ENCODE results near the gene NPAS3.

The NPAS3 gene

DNA sequence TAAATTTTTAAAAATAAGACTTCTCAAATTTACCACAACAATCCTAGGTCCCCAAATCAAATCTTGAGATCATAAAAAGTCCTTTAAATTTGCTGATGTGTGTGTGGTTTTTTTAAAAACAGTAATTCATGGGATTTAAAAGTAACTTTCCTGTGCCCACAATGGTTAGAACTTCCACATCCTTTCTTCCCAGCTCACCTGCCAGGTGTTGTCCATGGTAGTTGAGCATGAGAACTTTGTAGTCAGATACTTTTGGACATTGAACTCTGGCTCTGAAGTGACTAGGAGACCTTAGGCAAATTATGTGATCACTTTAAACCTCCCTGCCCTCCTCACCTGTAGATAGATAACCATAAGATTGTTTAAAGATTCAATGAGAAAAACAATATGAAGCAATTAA lies 253.2 kb downstream of the NPAS3 start:
- TF ChIP-seq, protein P1, sequence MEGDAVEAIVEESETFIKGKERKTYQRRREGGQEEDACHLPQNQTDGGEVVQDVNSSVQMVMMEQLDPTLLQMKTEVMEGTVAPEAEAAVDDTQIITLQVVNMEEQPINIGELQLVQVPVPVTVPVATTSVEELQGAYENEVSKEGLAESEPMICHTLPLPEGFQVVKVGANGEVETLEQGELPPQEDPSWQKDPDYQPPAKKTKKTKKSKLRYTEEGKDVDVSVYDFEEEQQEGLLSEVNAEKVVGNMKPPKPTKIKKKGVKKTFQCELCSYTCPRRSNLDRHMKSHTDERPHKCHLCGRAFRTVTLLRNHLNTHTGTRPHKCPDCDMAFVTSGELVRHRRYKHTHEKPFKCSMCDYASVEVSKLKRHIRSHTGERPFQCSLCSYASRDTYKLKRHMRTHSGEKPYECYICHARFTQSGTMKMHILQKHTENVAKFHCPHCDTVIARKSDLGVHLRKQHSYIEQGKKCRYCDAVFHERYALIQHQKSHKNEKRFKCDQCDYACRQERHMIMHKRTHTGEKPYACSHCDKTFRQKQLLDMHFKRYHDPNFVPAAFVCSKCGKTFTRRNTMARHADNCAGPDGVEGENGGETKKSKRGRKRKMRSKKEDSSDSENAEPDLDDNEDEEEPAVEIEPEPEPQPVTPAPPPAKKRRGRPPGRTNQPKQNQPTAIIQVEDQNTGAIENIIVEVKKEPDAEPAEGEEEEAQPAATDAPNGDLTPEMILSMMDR (IDR thresholded peaks at IDR 0.05; ENCODE audit: insufficient read depth, low read length): no peak
- TF ChIP-seq GABPA (IDR thresholded peaks at IDR 0.05; ENCODE audit: low read depth): no peak
- TF ChIP-seq, protein P2, sequence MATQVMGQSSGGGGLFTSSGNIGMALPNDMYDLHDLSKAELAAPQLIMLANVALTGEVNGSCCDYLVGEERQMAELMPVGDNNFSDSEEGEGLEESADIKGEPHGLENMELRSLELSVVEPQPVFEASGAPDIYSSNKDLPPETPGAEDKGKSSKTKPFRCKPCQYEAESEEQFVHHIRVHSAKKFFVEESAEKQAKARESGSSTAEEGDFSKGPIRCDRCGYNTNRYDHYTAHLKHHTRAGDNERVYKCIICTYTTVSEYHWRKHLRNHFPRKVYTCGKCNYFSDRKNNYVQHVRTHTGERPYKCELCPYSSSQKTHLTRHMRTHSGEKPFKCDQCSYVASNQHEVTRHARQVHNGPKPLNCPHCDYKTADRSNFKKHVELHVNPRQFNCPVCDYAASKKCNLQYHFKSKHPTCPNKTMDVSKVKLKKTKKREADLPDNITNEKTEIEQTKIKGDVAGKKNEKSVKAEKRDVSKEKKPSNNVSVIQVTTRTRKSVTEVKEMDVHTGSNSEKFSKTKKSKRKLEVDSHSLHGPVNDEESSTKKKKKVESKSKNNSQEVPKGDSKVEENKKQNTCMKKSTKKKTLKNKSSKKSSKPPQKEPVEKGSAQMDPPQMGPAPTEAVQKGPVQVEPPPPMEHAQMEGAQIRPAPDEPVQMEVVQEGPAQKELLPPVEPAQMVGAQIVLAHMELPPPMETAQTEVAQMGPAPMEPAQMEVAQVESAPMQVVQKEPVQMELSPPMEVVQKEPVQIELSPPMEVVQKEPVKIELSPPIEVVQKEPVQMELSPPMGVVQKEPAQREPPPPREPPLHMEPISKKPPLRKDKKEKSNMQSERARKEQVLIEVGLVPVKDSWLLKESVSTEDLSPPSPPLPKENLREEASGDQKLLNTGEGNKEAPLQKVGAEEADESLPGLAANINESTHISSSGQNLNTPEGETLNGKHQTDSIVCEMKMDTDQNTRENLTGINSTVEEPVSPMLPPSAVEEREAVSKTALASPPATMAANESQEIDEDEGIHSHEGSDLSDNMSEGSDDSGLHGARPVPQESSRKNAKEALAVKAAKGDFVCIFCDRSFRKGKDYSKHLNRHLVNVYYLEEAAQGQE (IDR thresholded peaks at IDR 0.05; ENCODE audit: insufficient replicate concordance, low read depth): no peak
- TF ChIP-seq SPI1 (IDR thresholded peaks at IDR 0.05; ENCODE audit: borderline replicate concordance, low read depth): no peak
- TF ChIP-seq POLR2AphosphoS5 (IDR thresholded peaks at IDR 0.05; ENCODE audit: low read depth): no peak
- Histone ChIP-seq H3K27me3 (ENCODE audit: insufficient read depth, poor library complexity, severe bottlenecking) (peaks cover 2% of the 10 kb centered on the region), H3K27ac (replicated peaks) (no peak overlapping the region), H3K4me3 (replicated peaks; ENCODE audit: insufficient read depth, low read length) (no peak overlapping the region)
- no peak for DNase-seq (ENCODE audit: low read depth in 1 of 2, low spot score in 1 of 2)

DNA sequence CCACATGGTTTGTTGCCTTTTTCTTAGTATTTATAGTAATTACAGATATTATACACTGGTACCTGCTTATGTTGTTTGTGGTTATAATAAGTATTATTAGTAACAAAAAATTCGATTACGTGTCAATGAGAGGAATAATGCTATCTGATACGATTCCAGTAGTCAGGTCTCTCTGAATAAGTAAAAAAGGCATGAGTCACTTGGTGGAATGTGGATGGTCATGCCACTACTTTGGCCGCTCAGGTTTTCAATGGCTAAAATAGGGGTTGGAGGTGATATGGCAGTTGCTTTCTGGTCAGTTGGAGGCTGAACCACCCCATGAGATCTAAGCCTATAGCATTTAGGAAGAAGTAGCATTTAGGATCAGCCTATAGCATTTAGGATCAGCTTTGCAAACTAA lies 255.9 kb downstream of the NPAS3 start:
- H3K27me3 ChIP-seq (ENCODE audit: insufficient read depth, poor library complexity, severe bottlenecking): peaks cover 2% of the 10 kb centered on the region
- H3K27ac ChIP-seq (replicated peaks): no peak overlapping the region
- DNase-seq (ENCODE audit: low read depth in 1 of 2, low spot score in 1 of 2): no peak
- no peak for TF ChIP-seq POLR2AphosphoS5 (IDR thresholded peaks at IDR 0.05; ENCODE audit: low read depth)
- TF ChIP-seq SPI1 (IDR thresholded peaks at IDR 0.05; ENCODE audit: borderline replicate concordance, low read depth): no peak
- TF ChIP-seq, protein P1 (IDR thresholded peaks at IDR 0.05; ENCODE audit: insufficient read depth, low read length): no peak
- TF ChIP-seq, protein P2 (IDR thresholded peaks at IDR 0.05; ENCODE audit: insufficient replicate concordance, low read depth): no peak
- TF ChIP-seq GABPA (IDR thresholded peaks at IDR 0.05; ENCODE audit: low read depth): no peak
- no peak overlapping the region for H3K4me3 ChIP-seq (replicated peaks; ENCODE audit: insufficient read depth, low read length)

DNA sequence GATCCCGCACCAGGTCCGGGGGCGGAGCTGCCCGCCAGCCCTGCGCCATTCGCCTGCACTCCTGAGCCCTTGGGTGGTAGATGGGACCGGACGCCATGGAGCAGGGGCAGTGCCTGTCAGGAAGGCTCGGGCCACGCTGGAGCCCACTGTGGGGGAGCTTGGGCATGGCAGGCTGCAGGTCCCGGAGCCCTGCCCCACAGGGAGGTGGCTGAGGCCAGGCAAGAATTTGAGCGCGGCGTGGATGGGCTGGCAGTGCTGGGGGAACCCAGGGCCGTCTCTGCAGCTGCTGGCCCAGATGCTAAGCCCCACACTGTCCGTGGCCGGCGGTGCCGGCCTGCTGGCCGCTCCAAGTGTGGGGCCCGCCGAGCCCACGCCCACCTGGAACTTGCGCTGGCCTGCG lies 260.0 kb downstream of the NPAS3 start:
- H3K4me3 ChIP-seq (replicated peaks; ENCODE audit: insufficient read depth, low read length): no peak overlapping the region
- TF ChIP-seq, protein P1 (IDR thresholded peaks at IDR 0.05; ENCODE audit: insufficient read depth, low read length): no peak
- TF ChIP-seq SPI1 (IDR thresholded peaks at IDR 0.05; ENCODE audit: borderline replicate concordance, low read depth): no peak
- TF ChIP-seq, protein P2 (IDR thresholded peaks at IDR 0.05; ENCODE audit: insufficient replicate concordance, low read depth): no peak
- TF ChIP-seq GABPA (IDR thresholded peaks at IDR 0.05; ENCODE audit: low read depth): no peak
- TF ChIP-seq POLR2AphosphoS5 (IDR thresholded peaks at IDR 0.05; ENCODE audit: low read depth): no peak

More for the DNA sequence above, 260.0 kb downstream of the NPAS3 start:
- DNase-seq (ENCODE audit: low read depth in 1 of 2, low spot score in 1 of 2): no peak
- Histone ChIP-seq H3K27me3 (ENCODE audit: insufficient read depth, poor library complexity, severe bottlenecking) (no peaks in the 10 kb centered on the region), H3K27ac (replicated peaks) (no peak overlapping the region)

Data from HL-60 (cell line).